Spleen (tissue), 11 donors: ENCODE data around the gene LRRIQ4. TPM values are rescaled to one million over a fixed set of nuclear protein-coding genes. Genes with fewer than 3 reads are reported as not detected.

Source experiments
- DNase-seq: peaks from one replicate; pipeline ENCODE4 v3.0.0-alpha.2; 2020
- H3K27ac ChIP-seq, 8 donors: fragments of 200-600 bp; sonication (generic) in 7 of 8; 1 replicate in 4 of 8; 2 replicates in 4 of 8; pipeline versions ENCODE4 v1.5.0 to v1.8.0; 2016 to 2021; ENCODE audit warnings: inconsistent platforms in 4 of 8, mild to moderate bottlenecking in 4 of 8, moderate library complexity in 1 of 8
- H3K27me3 ChIP-seq, 7 donors: fragments of 200-600 bp; sonication (generic) in 6 of 7; replicated peaks in 1 of 7; 1 replicate in 4 of 7; 2 replicates in 3 of 7; pipeline versions ENCODE4 v1.5.0 to v1.8.0; 2016 to 2021; ENCODE audit warnings: inconsistent platforms in 3 of 7, mild to moderate bottlenecking in 1 of 7
- H3K36me3 ChIP-seq, 6 donors: fragments of 200-600 bp; sonication (generic) in 5 of 6; 1 replicate in 4 of 6; 2 replicates in 2 of 6; pipeline versions ENCODE4 v1.5.0 to v1.8.0; 2016 to 2021; ENCODE audit warnings: inconsistent platforms in 2 of 6
- H3K4me1 ChIP-seq, 6 donors: fragments of 200-600 bp; sonication (generic) in 5 of 6; 1 replicate in 3 of 6; 2 replicates in 3 of 6; pipeline versions ENCODE4 v1.5.0 to v1.8.0; 2016 to 2021; ENCODE audit warnings: inconsistent platforms in 3 of 6
- H3K4me3 ChIP-seq, 8 donors: fragments of 200-600 bp; sonication (generic) in 7 of 8; 1 replicate in 4 of 8; 2 replicates in 4 of 8; pipeline versions ENCODE4 v1.5.0 to v1.8.0; 2016 to 2021; ENCODE audit warnings: inconsistent platforms in 4 of 8, mild to moderate bottlenecking in 4 of 8, moderate library complexity in 2 of 8
- H3K9me3 ChIP-seq, 8 donors: fragments of 200-600 bp; sonication (generic) in 7 of 8; 1 replicate in 4 of 8; 2 replicates in 4 of 8; pipeline versions ENCODE4 v1.5.0 to v1.8.0; 2016 to 2021; ENCODE audit warnings: inconsistent platforms in 4 of 8
- CTCF ChIP-seq, 11 experiments: fragments of 200-600 bp in 7 of 11; fragments of 450-650 bp in 4 of 11; sonication (generic) in 4 of 11; IDR thresholded peaks in 8 of 11; conservative IDR thresholded peaks in 3 of 11; 1 replicate in 7 of 11; 2 replicates in 4 of 11; pipeline versions ENCODE4 v1.4.0 to v1.8.0; 2016 to 2021; ENCODE audit warnings: antibody characterized with exemption in 11 of 11, inconsistent platforms in 4 of 11, mild to moderate bottlenecking in 1 of 11
- POLR2A ChIP-seq, 3 donors: fragments of 450-650 bp; IDR thresholded peaks; one replicate each; pipeline ENCODE4 v1.5.1; 2017; ENCODE audit warnings: antibody characterized with exemption in 3 of 3, mild to moderate bottlenecking in 1 of 3
- POLR2AphosphoS5 ChIP-seq, 3 donors: sonication (generic); formaldehyde crosslinking; IDR thresholded peaks; one replicate each; pipeline ENCODE4 v1.5.1; 2017; ENCODE audit warnings: antibody characterized with exemption in 3 of 3
- WGBS, 5 donors: extraction: QIAGEN DNeasy Blood & Tissue Kit in 3 of 5; methylation state at CpG; one replicate each; pipeline versions ENCODE4 v1.1.5 to v1.1.7; 2013 to 2018; 5-methylcytosine and 5-hydroxymethylcytosine counted together
- intact Hi-C: fragments of 100-400 bp; cut with DNase I; formaldehyde crosslinking; loops from one replicate; pipeline ENCODE4 v1.15.0; 2023; ENCODE audit warnings: low total_unique reads
- polyA plus RNA-seq, 3 donors: library from polyadenylated mRNA; stranded (reverse); fragments of 200-250 nt; gene quantifications; one replicate each; pipeline ENCODE4 v1.2.1, GENCODE V29; 2013
- total RNA-seq, 7 donors: library from RNA; depleted of rRNA in 3 of 7; stranded (reverse); fragments of >200 nt in 3 of 7; fragmentation: NEBNext Ultra II Directional in 4 of 7; extraction: Animal tissue kit (Norgen Biotek cat#: 25700) in 4 of 7; gene quantifications; one replicate each; pipeline versions ENCODE4 v1.1.0 to v1.2.1, GENCODE V29; 2016 to 2021
- donor health status: healthy with polysubstance abuse.
- donor health status: DM: no; HTN: no; CAD: no; lungs with moderate emphysema.
- donor health status: DM: no; HTN: no; CAD: no.
- donor health status: Bipolar disorder and iron deficiency.
- donor health status: healthy.
- donor health status: DM: no; HTN: no; CAD: no.
- donor health status: DM: yes; HTN: yes; CAD: no.

The LRRIQ4 gene
- total and polyA plus RNA-seq, 10 donors: 0.06 to 0.27 (median 0.19) TPM; not detected in 7

GRCh38 chr3:169879845-169880575 lies 67.3 kb downstream of the LRRIQ4 start:
- Histone ChIP-seq H3K36me3 (no peaks in the 10 kb centered on the region), H3K27me3 (no peaks in the 10 kb centered on the region), H3K9me3 (no peaks in the 10 kb centered on the region), H3K4me1 (peaks cover 0 to 5% (median 0%) of the 10 kb centered on the region in 6 donors), H3K27ac (no peak overlapping the region), H3K4me3 (no peak overlapping the region)
- intact Hi-C loops: no loop called here
- 60 to 94% (median 80%) methylated on average over 1 to 3 of the region's 3 CpGs for WGBS, 5 donors
- TF ChIP-seq POLR2AphosphoS5 (IDR thresholded peaks at IDR 0.05) (no peak), CTCF (IDR thresholded peaks at IDR 0.05 in 8 of 11, conservative IDR thresholded peaks at IDR 0.05 in 3 of 11) (no peak), POLR2A (IDR thresholded peaks at IDR 0.05) (no peak)
- no peak for DNase-seq

GRCh38 chr3:169880576-169881250 lies 68.0 kb downstream of the LRRIQ4 start:
- DNase-seq: no peak
- H3K36me3 ChIP-seq: no peaks in the 10 kb centered on the region
- peaks cover 0 to 5% (median 0%) of the 10 kb centered on the region in 6 donors for H3K4me1 ChIP-seq
- H3K9me3 ChIP-seq: no peaks in the 10 kb centered on the region
- no peak for TF ChIP-seq POLR2A (IDR thresholded peaks at IDR 0.05)
- no peak for TF ChIP-seq POLR2AphosphoS5 (IDR thresholded peaks at IDR 0.05)
- no peak for TF ChIP-seq CTCF (IDR thresholded peaks at IDR 0.05 in 8 of 11, conservative IDR thresholded peaks at IDR 0.05 in 3 of 11)
- WGBS, 5 donors: 86 to 91% (median 89%) methylated on average over 4 of the region's 4 CpGs
- H3K27me3 ChIP-seq: no peaks in the 10 kb centered on the region
- H3K27ac ChIP-seq: no peak overlapping the region
- no peak overlapping the region for H3K4me3 ChIP-seq
- intact Hi-C loops: no loop called here

DNA sequence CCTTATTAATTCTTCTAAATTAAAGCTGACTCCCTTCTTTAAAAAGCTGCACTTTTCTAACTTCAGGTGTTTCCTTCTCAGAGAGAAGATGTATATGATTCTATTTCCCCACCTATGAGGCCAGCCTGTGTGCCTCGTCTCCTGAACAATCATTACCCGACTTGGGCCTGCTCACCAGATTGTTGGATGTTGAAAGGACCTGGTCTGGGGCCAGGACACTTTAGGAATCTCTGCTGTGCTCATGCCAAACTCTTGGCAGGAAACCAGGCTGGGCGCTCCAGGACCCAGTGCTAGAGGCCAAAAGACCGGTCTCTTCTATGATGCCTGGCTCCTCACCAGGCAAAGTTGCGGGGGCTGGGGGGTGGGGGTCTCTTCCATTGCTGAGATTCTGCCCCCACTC lies 74.0 kb downstream of the LRRIQ4 start:
- no peak overlapping the region for H3K4me3 ChIP-seq
- H3K36me3 ChIP-seq: no peaks in the 10 kb centered on the region
- no peaks in the 10 kb centered on the region for H3K4me1 ChIP-seq
- no peak overlapping the region for H3K27ac ChIP-seq
- TF ChIP-seq POLR2AphosphoS5 (IDR thresholded peaks at IDR 0.05): no peak
- no peak for TF ChIP-seq CTCF (IDR thresholded peaks at IDR 0.05 in 8 of 11, conservative IDR thresholded peaks at IDR 0.05 in 3 of 11)
- no peak for TF ChIP-seq POLR2A (IDR thresholded peaks at IDR 0.05)
- DNase-seq: no peak
- intact Hi-C loops: no loop called here
- no peaks in the 10 kb centered on the region for H3K9me3 ChIP-seq
- WGBS, 5 donors: 46 to 80% (median 69%) methylated on average over 5 of the region's 5 CpGs
- H3K27me3 ChIP-seq: no peaks in the 10 kb centered on the region

Other genes with a start within 250 kb of the LRRIQ4 start
- 10 to 100 TPM; 12.9 to 27.6 (median 17.2) TPM for gene MECOM, start 149.2 kb upstream of the LRRIQ4 start, total RNA-seq
- gene MECOM, start 149.2 kb upstream of the LRRIQ4 start, polyA plus RNA-seq: 1 to 10 TPM; 1.8 to 4.9 (median 2.3) TPM
- gene TERC, start 47.8 kb upstream of the LRRIQ4 start, total RNA-seq: 100 to 1,000 TPM in 1 of 7 donors, 10 to 100 TPM in 2, 1 to 10 TPM in 4; 1.5 to 105 (median 8.2) TPM
- gene TERC, start 47.8 kb upstream of the LRRIQ4 start, polyA plus RNA-seq: under 1 TPM in 1 of 3 donors, not detected in 2; 0.39 TPM
- 1 to 10 TPM in 1 of 7 donors, under 1 TPM in 6; 0.29 to 1.5 (median 0.70) TPM for gene ACTRT3, start 43.3 kb upstream of the LRRIQ4 start, total RNA-seq
- gene ACTRT3, start 43.3 kb upstream of the LRRIQ4 start, polyA plus RNA-seq: under 1 TPM; 0.30 to 0.58 (median 0.32) TPM
- gene MYNN, start 39.5 kb upstream of the LRRIQ4 start, total RNA-seq: 10 to 100 TPM; 14.6 to 21.8 (median 16.2) TPM
- 10 to 100 TPM in 2 of 3 donors, 1 to 10 TPM in 1; 8.3 to 11.0 (median 10.1) TPM for gene MYNN, start 39.5 kb upstream of the LRRIQ4 start, polyA plus RNA-seq
- 1 to 10 TPM; 1.2 to 8.9 (median 5.1) TPM for gene LRRC34, start within 50 bp of the LRRIQ4 start, total RNA-seq
- gene LRRC34, start within 50 bp of the LRRIQ4 start, polyA plus RNA-seq: 1 to 10 TPM; 1.9 to 4.6 (median 2.7) TPM
- under 1 TPM in 4 of 7 donors, not detected in 3; 0.16 to 0.79 (median 0.39) TPM for gene LRRC31, start 57.1 kb downstream of the LRRIQ4 start, total RNA-seq
- gene LRRC31, start 57.1 kb downstream of the LRRIQ4 start, polyA plus RNA-seq: under 1 TPM in 2 of 3 donors, not detected in 1; 0.03 to 0.19 TPM
- not detected for gene SAMD7, start 98.7 kb downstream of the LRRIQ4 start, total RNA-seq
- under 1 TPM; 0.03 to 0.08 (median 0.04) TPM for gene SAMD7, start 98.7 kb downstream of the LRRIQ4 start, polyA plus RNA-seq
- 100 to 1,000 TPM in 4 of 7 donors, 10 to 100 TPM in 3; 56.8 to 178 (median 132) TPM for gene SEC62, start 153.9 kb downstream of the LRRIQ4 start, total RNA-seq
- 100 to 1,000 TPM in 1 of 3 donors, 10 to 100 TPM in 2; 32.8 to 117 (median 68.1) TPM for gene SEC62, start 153.9 kb downstream of the LRRIQ4 start, polyA plus RNA-seq
- 10 to 100 TPM; 21.2 to 52.2 (median 28.7) TPM for gene GPR160, start 225.1 kb downstream of the LRRIQ4 start, total RNA-seq
- 10 to 100 TPM; 17.1 to 21.9 (median 17.6) TPM for gene GPR160, start 225.1 kb downstream of the LRRIQ4 start, polyA plus RNA-seq